HCT116 (cell line): ENCODE results near the gene RNF148. TPM values are rescaled to one million over a fixed set of nuclear protein-coding genes. Genes with fewer than 3 reads are reported as not detected.

Source experiments
- ATAC-seq: fragments of 200-7000 bp; cut with Tn5 transposase; 2 replicates; pipeline ENCODE4 v1.9.1; 2020; ENCODE audit warnings: mild to moderate bottlenecking, moderate library complexity
- BruUV-seq: library from RNA; stranded (reverse); fragments of 400-500 nt; replicated peaks from 2 replicates; lab custom pipeline; 2021; lab: Mats Ljungman, UMichigan
- CTCF ChIA-PET: fragments of 300-600 bp; sonication (Branson Sonifier 250); formaldehyde crosslinking; loops from one replicate; lab custom pipeline; 2021; ENCODE audit warnings: antibody characterized with exemption; lab: Charles Lee
- POLR2A ChIA-PET: fragments of 300-600, 350-600 bp; sonication (Branson Sonifier 250); formaldehyde crosslinking; loops from one replicate; lab custom pipeline; 2021; ENCODE audit warnings: antibody characterized with exemption; lab: Charles Lee
- RAD21 ChIA-PET, 2 experiments: fragments of 300-600 bp; sonication (Branson Sonifier 250); formaldehyde crosslinking; loops; one replicate each; lab custom pipeline; 2023; ENCODE audit warnings: low total read pairs in 2 of 2; ENCODE audit not compliant: uncharacterized antibody in 2 of 2, unreplicated experiment in 2 of 2, low non-redundant PET in 1 of 2; lab: Charles Lee
- DNase-seq: peaks from one replicate; pipeline ENCODE4 v3.0.0-alpha.2; 2010; ENCODE audit warnings: low read depth, low spot score
- H2AFZ ChIP-seq: fragments of 200-600 bp; shearing (Covaris generic), sonication (generic); 2 replicates; pipeline ENCODE4 v1.6.1; 2017; ENCODE audit warnings: low read depth, mixed run types, mixed read lengths, antibody characterized with exemption, low read length; ENCODE audit not compliant: poor library complexity, severe bottlenecking
- H3K27ac ChIP-seq: 2 replicates; pipeline ENCODE4 v1.5.1; 2012; ENCODE audit warnings: low read depth, low read length
- H3K27me3 ChIP-seq: fragments of 200-600 bp; sonication (generic); 2 replicates; pipeline ENCODE4 v1.6.1; 2016; ENCODE audit warnings: mixed run types, low read length, mixed read lengths; ENCODE audit not compliant: insufficient read depth
- H3K36me3 ChIP-seq, 2 experiments: fragments of 200-500 bp in 1 of 2; fragments of 200-600 bp in 1 of 2; sonication (Bioruptor generic) in 1 of 2; sonication (generic) in 1 of 2; 2 replicates each; pipeline versions ENCODE4 v1.5.1 to v1.6.1; 2014 to 2016; ENCODE audit warnings: low read length in 2 of 2, inconsistent platforms in 1 of 2, mixed read lengths in 1 of 2, mixed run types in 1 of 2; ENCODE audit not compliant: insufficient read depth in 2 of 2, control insufficient read depth in 1 of 2
- H3K4me1 ChIP-seq, 2 experiments: fragments of 200-600 bp in 1 of 2; sonication (generic) in 1 of 2; 2 replicates each; pipeline versions ENCODE4 v1.5.1 to v1.6.1; 2012 to 2017; ENCODE audit warnings: low read length in 2 of 2, inconsistent platforms in 1 of 2, mild to moderate bottlenecking in 1 of 2, mixed read lengths in 1 of 2, mixed run types in 1 of 2, moderate library complexity in 1 of 2; ENCODE audit not compliant: insufficient read depth in 2 of 2, control insufficient read depth in 1 of 2
- H3K4me2 ChIP-seq: fragments of 200-600 bp; sonication (generic); 2 replicates; pipeline ENCODE4 v1.6.1; 2017; ENCODE audit warnings: mixed run types, low read length, mixed read lengths
- H3K4me3 ChIP-seq, 2 experiments: fragments of 200-600 bp in 1 of 2; sonication (generic) in 1 of 2; replicated peaks in 1 of 2; 2 replicates each; pipeline ENCODE4 v1.5.1; 2011 to 2016; ENCODE audit warnings: low read length in 2 of 2, control low read depth in 1 of 2, low read depth in 1 of 2, mild to moderate bottlenecking in 1 of 2, mixed read lengths in 1 of 2, mixed run types in 1 of 2
- H3K79me2 ChIP-seq: fragments of 200-600 bp; sonication (generic); 2 replicates; pipeline ENCODE4 v1.6.1; 2017; ENCODE audit warnings: mild to moderate bottlenecking, mixed run types, low read length, moderate library complexity, mixed read lengths; ENCODE audit not compliant: insufficient read depth
- H3K9ac ChIP-seq: fragments of 200-600 bp; sonication (generic); 2 replicates; pipeline ENCODE4 v1.6.1; 2016; ENCODE audit warnings: low read length, mixed read lengths
- H3K9me2 ChIP-seq: fragments of 200-600 bp; sonication (generic), shearing (Covaris generic); 2 replicates; pipeline ENCODE4 v1.6.1; 2017; ENCODE audit warnings: mixed run types, mild to moderate bottlenecking, moderate library complexity; ENCODE audit not compliant: insufficient read depth
- H3K9me3 ChIP-seq, 2 experiments: fragments of 200-500 bp in 1 of 2; fragments of 200-600 bp in 1 of 2; sonication (Bioruptor generic) in 1 of 2; sonication (generic) in 1 of 2; 2 replicates each; pipeline ENCODE4 v1.6.1; 2014 to 2017; ENCODE audit warnings: low read length in 2 of 2, mixed read lengths in 2 of 2, inconsistent platforms in 1 of 2, low read depth in 1 of 2, mild to moderate bottlenecking in 1 of 2, mixed run types in 1 of 2, moderate library complexity in 1 of 2; ENCODE audit not compliant: control insufficient read depth in 1 of 2, insufficient read depth in 1 of 2
- H4K20me1 ChIP-seq: fragments of 200-600 bp; sonication (generic), shearing (Covaris generic); 2 replicates; pipeline ENCODE4 v1.6.1; 2017; ENCODE audit warnings: mixed run types, mild to moderate bottlenecking, moderate library complexity; ENCODE audit not compliant: insufficient read depth
- POLR2AphosphoS5 ChIP-seq: IDR thresholded peaks from 2 replicates; pipeline ENCODE4 v1.6.1; 2011; ENCODE audit warnings: mild to moderate bottlenecking, low read depth, low read length, moderate library complexity
- REST ChIP-seq: IDR thresholded peaks from 2 replicates; pipeline ENCODE4 v1.6.1; 2012; ENCODE audit warnings: low read depth
- SIN3A ChIP-seq: IDR thresholded peaks from 2 replicates; pipeline ENCODE4 v1.6.1; 2012; ENCODE audit warnings: low read depth
- YY1 ChIP-seq: IDR thresholded peaks from 2 replicates; pipeline ENCODE4 v1.6.1; 2011; ENCODE audit warnings: low read length, low read depth, moderate library complexity, mild to moderate bottlenecking; ENCODE audit not compliant: insufficient replicate concordance; ENCODE audit errors: extremely low read depth
- intact Hi-C: fragments of 100-400 bp; cut with micrococcal nuclease; formaldehyde crosslinking; loops from 2 replicates; pipeline ENCODE4 v1.10.0; 2022
- total RNA-seq: library from RNA; stranded (reverse); gene quantifications from one replicate; pipeline ENCODE4 v1.2.1, GENCODE V29; 2021; ENCODE audit not compliant: unreplicated experiment

The RNF148 gene
- total RNA-seq, 1 experiment from 2014 or later, result 0.22 TPM

GRCh38 chr7:122658856-122659255, 43.9 kb downstream of the RNF148 start (continued):
- TF ChIP-seq REST, result no peak

DNA sequence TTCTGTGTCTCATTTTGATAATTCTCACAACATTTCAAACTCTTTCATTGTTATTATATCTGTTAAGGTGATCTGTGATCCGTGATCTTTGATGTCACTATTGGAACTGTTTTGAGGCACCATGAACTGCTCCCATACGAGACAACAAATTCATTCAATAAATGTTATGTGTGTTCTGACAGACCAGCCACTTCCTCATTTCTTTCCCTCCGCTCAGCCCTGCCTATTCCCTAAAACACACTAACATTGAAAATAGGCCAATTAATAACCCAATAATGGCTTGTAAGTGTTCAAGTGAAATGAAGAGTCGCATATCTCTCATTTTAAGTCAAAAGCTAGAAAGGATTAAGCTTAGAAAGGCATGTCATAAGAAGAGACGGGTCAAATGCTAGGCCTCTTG, 49.0 kb downstream of the RNF148 start:
- H3K79me2 ChIP-seq, result no peaks in the 10 kb centered on the region
- H3K9ac ChIP-seq, result no peak overlapping the region
- H2AFZ ChIP-seq, result no peak overlapping the region
- intact Hi-C loops, result no loop called here
- no peaks in the 10 kb centered on the region for H3K27me3 ChIP-seq
- H3K4me1 ChIP-seq, result peaks cover 0 to 7% of the 10 kb centered on the region in 2 experiments; a peak in 1 of 4 replicates
- DNase-seq, result no peak
- RAD21 ChIA-PET, result no interaction called here
- no peak overlapping the region for H3K4me2 ChIP-seq
- CTCF ChIA-PET, result no interaction called here
- POLR2A ChIA-PET, result no interaction called here
- H3K4me3 ChIP-seq, result no peak overlapping the region
- H3K27ac ChIP-seq, result no peak overlapping the region
- no peak for TF ChIP-seq POLR2AphosphoS5
- TF ChIP-seq SIN3A, result no peak
- TF ChIP-seq YY1, result no peak
- H3K9me2 ChIP-seq, result no peaks in the 10 kb centered on the region
- BruUV-seq, result no TSS peak
- H4K20me1 ChIP-seq, result no peaks in the 10 kb centered on the region
- no peaks in the 10 kb centered on the region for H3K9me3 ChIP-seq
- ATAC-seq, result no peak
- no peaks in the 10 kb centered on the region for H3K36me3 ChIP-seq
